ENCODE results near the gene TTC21B. TPM values are rescaled to one million over a fixed set of nuclear protein-coding genes. Genes with fewer than 3 reads are reported as not detected.
"Not testable (repeated sequence)": the region's sequence is repeated elsewhere in the genome, so short reads cannot be mapped to it uniquely, and the experiment has no call there.

TTC21B gene
- total RNA-seq, 2 experiments from 2014 or later, result 14.0 to 22.1 TPM

DNA sequence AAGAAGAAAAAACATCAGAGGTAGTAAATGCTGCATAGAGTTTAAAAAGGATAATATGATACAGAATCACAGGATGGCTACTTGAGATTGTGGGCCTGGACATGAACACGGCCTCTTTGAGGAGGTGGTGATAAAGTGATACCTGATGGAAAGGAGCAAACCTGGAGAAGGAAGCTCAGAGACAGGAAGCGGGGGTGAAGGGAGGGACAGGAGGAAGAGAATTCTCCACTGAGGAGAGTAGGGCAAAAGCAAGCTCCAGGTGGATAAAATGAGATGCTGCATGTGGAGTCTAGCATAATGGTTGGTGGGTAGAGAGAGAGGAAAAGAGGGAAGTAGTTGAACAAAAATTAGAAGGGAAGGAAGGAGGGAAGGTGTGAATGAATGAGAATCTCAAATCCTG, 82.6 kb downstream of the TTC21B start:
- Mint-ChIP-seq H3K4me1 (peaks cover 9% of the 10 kb centered on the region), H3K27me3 (no peaks in the 10 kb centered on the region), H3K27ac (no peak overlapping the region), H3K4me3 (no peak overlapping the region), H3K36me3 (ENCODE audit: low read depth) (no peaks in the 10 kb centered on the region), H3K9me3 (no peaks in the 10 kb centered on the region)
- DNase-seq, result no peak
- ChIA-PET CTCF (interaction anchor here (0.6 to 1.2 kb wide), 2 partner anchors 11 to 490 kb away, joined by 3 read pairs; no protein-coding TSS in a partner anchor), POLR2A (no interaction called here)

- no peak overlapping the region for H3K27ac Mint-ChIP-seq
- no peaks in the 10 kb centered on the region for H3K27me3 Mint-ChIP-seq
- no peak for DNase-seq
- H3K4me1 Mint-ChIP-seq, result peaks cover 8% of the 10 kb centered on the region
- no peaks in the 10 kb centered on the region for H3K9me3 Mint-ChIP-seq
- POLR2A ChIA-PET, result no interaction called here
- no peak overlapping the region for H3K4me3 Mint-ChIP-seq
- CTCF ChIA-PET, result interaction anchor here (0.6 to 1.2 kb wide), 2 partner anchors 10 to 477 kb away, joined by 3 read pairs; no protein-coding TSS in a partner anchor
- no peaks in the 10 kb centered on the region for H3K36me3 Mint-ChIP-seq (ENCODE audit: low read depth)
Observed at GRCh38 chr2:165870346-165870745, 83.2 kb downstream of the TTC21B start.

DNA sequence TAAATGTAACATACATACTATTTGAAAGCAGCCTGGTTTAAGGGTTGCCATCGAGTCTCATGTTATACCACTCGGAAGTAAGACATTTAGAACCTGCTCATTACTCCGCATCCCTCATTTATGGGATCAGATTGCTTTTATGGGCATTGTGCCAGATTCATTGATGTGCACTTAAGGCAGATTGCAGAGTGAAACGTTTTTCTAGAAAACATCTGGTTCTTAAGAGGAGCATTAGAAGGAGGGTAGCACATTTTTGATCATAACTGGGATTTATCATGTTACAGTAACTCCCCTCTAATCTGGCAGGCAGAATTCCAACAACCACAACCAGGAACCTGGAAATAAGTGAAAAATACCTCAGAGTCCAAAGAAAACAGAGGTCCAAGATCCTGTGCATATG, 85.4 kb downstream of the TTC21B start:
- H3K27ac Mint-ChIP-seq, result no peak overlapping the region
- CTCF ChIA-PET, result no interaction called here
- POLR2A ChIA-PET, result no interaction called here
- H3K36me3 Mint-ChIP-seq (ENCODE audit: low read depth), result no peaks in the 10 kb centered on the region
- no peaks in the 10 kb centered on the region for H3K27me3 Mint-ChIP-seq
- no peaks in the 10 kb centered on the region for H3K9me3 Mint-ChIP-seq
- H3K4me3 Mint-ChIP-seq, result no peak overlapping the region
- no peak for DNase-seq
- peaks cover 6% of the 10 kb centered on the region for H3K4me1 Mint-ChIP-seq

GRCh38 chr2:165864296-165864695, 89.3 kb downstream of the TTC21B start:
- Mint-ChIP-seq H3K4me1 (peaks cover 6% of the 10 kb centered on the region), H3K9me3 (peaks cover 9% of the 10 kb centered on the region)
- CTCF ChIA-PET, result no interaction called here

DNA sequence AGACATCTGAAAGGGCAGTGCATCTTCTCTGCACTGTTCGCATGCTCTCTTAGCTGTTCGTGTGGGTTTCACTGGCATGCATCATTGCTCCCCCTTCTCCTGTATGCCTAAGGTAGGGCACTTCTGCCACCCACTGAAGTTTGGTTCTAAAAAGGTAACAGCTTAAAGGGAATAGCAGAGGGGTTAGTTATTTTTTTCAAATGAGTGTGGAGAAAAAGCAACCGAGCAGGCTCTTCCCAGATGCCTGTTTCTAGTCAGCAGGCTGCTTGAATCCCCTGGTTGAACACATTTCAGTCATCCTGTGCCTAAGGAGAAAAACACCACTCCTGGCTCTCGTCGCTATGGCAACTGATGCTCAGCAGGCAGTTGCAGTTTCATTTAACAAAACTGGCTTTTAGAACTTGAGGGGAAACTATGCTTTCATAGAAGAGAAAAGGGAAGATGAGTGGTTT, 89.7 kb downstream of the TTC21B start:
- Mint-ChIP-seq H3K27me3 (no peaks in the 10 kb centered on the region), H3K4me3 (no peak overlapping the region), H3K9me3 (peaks cover 9% of the 10 kb centered on the region), H3K4me1 (peaks cover 6% of the 10 kb centered on the region), H3K36me3 (ENCODE audit: low read depth) (peaks cover 4% of the 10 kb centered on the region), H3K27ac (no peak overlapping the region)
- peak; percentile 29 for DNase-seq
- ChIA-PET POLR2A (no interaction called here), CTCF (no interaction called here)

More at GRCh38 chr2:165864296-165864695, 89.3 kb downstream of the TTC21B start:
- no peaks in the 10 kb centered on the region for H3K27me3 Mint-ChIP-seq
- peaks cover 4% of the 10 kb centered on the region for H3K36me3 Mint-ChIP-seq (ENCODE audit: low read depth)
- H3K27ac Mint-ChIP-seq, result no peak overlapping the region
- POLR2A ChIA-PET, result no interaction called here
- DNase-seq, result no peak
- H3K4me3 Mint-ChIP-seq, result no peak overlapping the region

DNA sequence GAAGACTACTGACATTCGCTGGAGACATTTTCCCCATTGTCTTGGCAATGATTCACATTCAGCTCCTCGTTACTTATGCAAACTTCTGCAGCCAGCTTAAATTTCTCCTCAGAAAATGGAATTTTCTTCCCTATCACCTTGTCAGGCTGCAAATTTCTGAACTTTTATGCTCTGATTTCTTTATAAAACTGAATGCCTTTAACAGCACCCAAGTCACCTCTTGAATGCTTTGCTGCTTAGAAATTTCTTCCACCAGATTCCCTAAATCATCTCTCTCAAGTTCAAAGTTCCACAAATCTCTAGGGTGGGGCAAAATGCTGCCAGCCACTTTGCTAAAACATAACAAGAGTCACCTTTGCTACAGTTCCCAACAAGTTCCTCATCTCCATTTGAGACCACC, 92.5 kb downstream of the TTC21B start:
- H3K27me3 Mint-ChIP-seq; H3K4me3 Mint-ChIP-seq; POLR2A ChIA-PET; H3K9me3 Mint-ChIP-seq; DNase-seq; H3K27ac Mint-ChIP-seq; H3K36me3 Mint-ChIP-seq (ENCODE audit: low read depth); H3K4me1 Mint-ChIP-seq: not testable (repeated sequence)
- CTCF ChIA-PET, result interaction anchor here (1.5 kb wide), 1 partner anchor 11 kb away, joined by 3 read pairs; no protein-coding TSS in a partner anchor

GRCh38 chr2:165859723-165860122, 93.9 kb downstream of the TTC21B start:
- DNase-seq; H3K36me3 Mint-ChIP-seq (ENCODE audit: low read depth); POLR2A ChIA-PET; H3K27me3 Mint-ChIP-seq; H3K4me1 Mint-ChIP-seq; H3K27ac Mint-ChIP-seq; H3K4me3 Mint-ChIP-seq: not testable (repeated sequence)
- peaks cover 11% of the 10 kb centered on the region for H3K9me3 Mint-ChIP-seq
- CTCF ChIA-PET, result interaction anchor here (0.9 kb wide), 1 partner anchor 11 kb away, joined by 3 read pairs; no protein-coding TSS in a partner anchor

DNA sequence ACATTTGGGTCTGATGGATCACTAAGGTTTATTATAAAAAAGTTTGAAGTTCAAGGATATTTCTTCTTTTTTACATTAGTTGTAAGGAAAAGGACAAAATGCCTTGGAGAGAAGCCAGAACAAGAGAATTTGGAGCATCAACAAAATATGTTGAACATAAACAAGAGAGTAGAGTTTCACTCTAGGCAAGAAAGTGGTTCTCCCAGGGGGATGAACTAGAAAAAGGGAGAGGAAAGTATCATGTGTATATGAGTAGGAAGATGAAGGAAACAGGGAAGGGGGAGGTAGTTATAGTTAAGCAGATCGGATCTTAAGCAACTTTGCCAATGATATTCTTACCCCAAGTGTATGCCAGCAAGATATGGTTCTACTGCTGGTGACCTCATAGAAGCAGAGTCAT, 95.7 kb downstream of the TTC21B start:
- no peaks in the 10 kb centered on the region for H3K4me1 Mint-ChIP-seq
- no peak overlapping the region for H3K27ac Mint-ChIP-seq
- ChIA-PET CTCF (no interaction called here), POLR2A (no interaction called here)
- H3K9me3 Mint-ChIP-seq, result peaks cover 21% of the 10 kb centered on the region
- H3K36me3 Mint-ChIP-seq (ENCODE audit: low read depth), result peaks cover 13% of the 10 kb centered on the region
- H3K27me3 Mint-ChIP-seq, result no peaks in the 10 kb centered on the region
- no peak overlapping the region for H3K4me3 Mint-ChIP-seq
- DNase-seq, result no peak

- ChIA-PET CTCF (no interaction called here), POLR2A (no interaction called here)
- H3K4me3 Mint-ChIP-seq, result no peak overlapping the region
- peaks cover 8% of the 10 kb centered on the region for H3K36me3 Mint-ChIP-seq (ENCODE audit: low read depth)
- no peaks in the 10 kb centered on the region for H3K27me3 Mint-ChIP-seq
- no peak overlapping the region for H3K27ac Mint-ChIP-seq
- H3K4me1 Mint-ChIP-seq, result peaks cover 3% of the 10 kb centered on the region
- no peak for DNase-seq
- peaks cover 26% of the 10 kb centered on the region for H3K9me3 Mint-ChIP-seq
Observed at GRCh38 chr2:165852394-165852793, 101.2 kb downstream of the TTC21B start.

DNA sequence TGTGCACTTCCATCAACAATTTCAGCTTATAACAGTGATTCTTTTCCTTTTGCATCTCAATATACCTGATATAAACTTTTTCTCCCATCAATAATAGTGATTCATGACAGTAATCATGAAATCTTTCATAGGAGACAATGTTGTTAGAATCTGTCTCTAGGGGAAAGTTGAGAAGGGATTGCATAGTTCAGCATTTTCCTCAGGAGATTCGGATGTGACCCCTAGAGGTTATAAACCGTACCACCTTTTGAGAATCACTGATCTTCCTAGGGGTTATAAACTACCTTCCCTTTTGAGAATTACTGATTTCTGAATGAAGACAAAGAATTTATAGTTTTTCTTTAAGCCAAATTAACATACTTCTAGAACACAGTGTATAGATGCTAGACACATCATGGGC, 106.6 kb downstream of the TTC21B start:
- H3K9me3 Mint-ChIP-seq, result peaks cover 7% of the 10 kb centered on the region
- H3K4me3 Mint-ChIP-seq, result no peak overlapping the region
- ChIA-PET CTCF (interaction anchor here (0.9 kb wide), 1 partner anchor 25 kb away, joined by 3 read pairs; no protein-coding TSS in a partner anchor), POLR2A (no interaction called here)
- H3K27me3 Mint-ChIP-seq, result no peaks in the 10 kb centered on the region
- DNase-seq, result no peak
- no peak overlapping the region for H3K27ac Mint-ChIP-seq
- no peaks in the 10 kb centered on the region for H3K4me1 Mint-ChIP-seq
- no peaks in the 10 kb centered on the region for H3K36me3 Mint-ChIP-seq (ENCODE audit: low read depth)

DNA sequence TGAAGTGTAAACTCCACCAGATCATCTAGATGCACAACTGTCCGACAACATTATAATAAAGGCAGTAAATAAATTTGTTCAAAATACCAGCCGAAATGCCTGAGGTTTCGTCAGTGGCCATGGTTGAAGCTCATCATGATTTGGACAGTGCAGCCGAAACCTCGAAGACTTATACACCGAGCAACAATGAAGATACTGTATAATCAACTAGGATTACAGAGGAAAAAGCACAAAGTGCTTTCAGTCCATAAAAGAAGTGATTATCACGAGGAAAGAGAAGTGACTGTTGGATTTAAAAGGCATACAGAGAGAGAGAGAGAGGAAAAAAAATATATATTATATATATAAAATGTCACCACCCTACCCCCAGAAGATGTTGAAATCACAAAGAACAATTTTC, 107.5 kb downstream of the TTC21B start:
- DNase-seq, result no peak
- ChIA-PET POLR2A (no interaction called here), CTCF (no interaction called here)
- Mint-ChIP-seq H3K27ac (no peak overlapping the region), H3K4me3 (no peak overlapping the region), H3K36me3 (ENCODE audit: low read depth) (no peaks in the 10 kb centered on the region), H3K9me3 (peaks cover 4% of the 10 kb centered on the region), H3K4me1 (no peaks in the 10 kb centered on the region), H3K27me3 (no peaks in the 10 kb centered on the region)

DNA sequence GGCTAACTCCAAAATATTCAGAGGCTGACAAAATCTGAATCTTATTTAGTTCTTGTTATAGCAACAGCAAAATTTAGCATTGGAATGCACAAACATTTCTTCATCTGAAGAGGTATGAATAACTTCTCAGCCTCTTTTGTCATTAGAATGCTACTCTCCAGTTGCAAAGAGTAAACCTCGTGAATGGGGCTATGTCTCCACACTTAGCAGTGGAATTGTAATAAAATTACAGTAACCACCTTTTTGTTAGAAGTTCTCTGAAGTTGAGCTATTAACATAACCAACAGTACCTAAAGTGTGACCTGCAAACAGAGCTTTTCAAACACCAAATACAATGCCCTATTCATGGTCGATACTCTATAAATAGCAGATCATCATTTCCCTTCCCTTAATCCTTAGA, 109.4 kb downstream of the TTC21B start:
- ChIA-PET CTCF (no interaction called here), POLR2A (no interaction called here)
- DNase-seq, result no peak
- no peak overlapping the region for H3K4me3 Mint-ChIP-seq
- H3K27ac Mint-ChIP-seq, result no peak overlapping the region
- H3K27me3 Mint-ChIP-seq, result no peaks in the 10 kb centered on the region
- no peaks in the 10 kb centered on the region for H3K4me1 Mint-ChIP-seq
- no peaks in the 10 kb centered on the region for H3K9me3 Mint-ChIP-seq
- H3K36me3 Mint-ChIP-seq (ENCODE audit: low read depth), result no peaks in the 10 kb centered on the region

DNA sequence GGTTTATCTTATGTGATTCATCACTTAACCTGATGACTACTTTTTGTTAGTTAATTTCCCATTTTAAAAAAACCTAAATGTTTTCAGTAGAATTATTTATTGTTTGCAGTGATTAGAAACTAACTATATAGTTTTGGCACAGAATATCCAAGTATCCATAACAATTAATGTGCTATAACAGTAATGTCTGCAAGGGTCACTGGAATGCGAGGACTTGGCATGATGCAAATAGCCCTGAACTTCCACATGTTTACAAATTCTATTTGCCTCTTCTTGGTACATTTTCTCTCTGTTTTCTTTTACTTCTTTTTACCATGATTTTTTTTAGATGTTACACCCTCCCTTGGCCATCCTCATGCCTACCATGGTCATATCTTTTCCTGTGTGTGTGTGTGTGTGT, 110.2 kb downstream of the TTC21B start:
- Mint-ChIP-seq H3K27ac (no peak overlapping the region), H3K4me1 (no peaks in the 10 kb centered on the region), H3K27me3 (no peaks in the 10 kb centered on the region), H3K4me3 (no peak overlapping the region), H3K9me3 (no peaks in the 10 kb centered on the region), H3K36me3 (ENCODE audit: low read depth) (no peaks in the 10 kb centered on the region)
- ChIA-PET POLR2A (no interaction called here), CTCF (no interaction called here)
- DNase-seq, result no peak

DNA sequence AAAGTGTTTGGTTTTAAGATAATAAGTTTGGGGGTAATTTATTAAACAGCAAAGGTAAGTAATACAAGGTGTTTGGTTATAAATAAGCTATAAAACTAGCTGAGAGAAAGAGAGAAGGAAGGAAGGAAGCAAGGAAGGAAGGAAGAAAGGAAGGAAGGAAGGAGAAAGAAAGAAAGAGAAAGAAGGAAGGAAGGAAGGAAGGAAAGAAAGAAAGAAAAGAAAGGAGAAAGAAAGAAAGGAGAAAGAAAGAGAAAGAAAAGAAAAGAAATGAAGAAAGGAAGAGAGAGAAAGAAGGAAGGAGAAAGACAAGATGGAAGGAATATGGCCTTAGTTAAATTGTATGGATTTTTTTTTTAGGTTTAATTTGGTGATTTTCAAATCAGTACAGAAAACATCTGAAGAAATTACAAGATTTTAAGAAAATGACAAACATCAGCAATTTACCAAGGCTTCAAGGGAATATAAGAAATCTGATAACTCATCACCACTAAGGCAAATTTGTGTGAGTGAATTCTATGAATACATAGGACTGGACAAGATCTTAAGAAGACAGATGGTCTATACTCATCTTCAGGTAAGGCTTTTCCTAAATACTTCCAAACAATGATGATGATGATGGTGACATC, 113.1 kb downstream of the TTC21B start:
- H3K4me3 Mint-ChIP-seq, result no peak overlapping the region
- no peaks in the 10 kb centered on the region for H3K27me3 Mint-ChIP-seq
- POLR2A ChIA-PET, result no interaction called here
- no peak for DNase-seq
- H3K27ac Mint-ChIP-seq, result no peak overlapping the region
- no peaks in the 10 kb centered on the region for H3K36me3 Mint-ChIP-seq (ENCODE audit: low read depth)
- no peaks in the 10 kb centered on the region for H3K9me3 Mint-ChIP-seq
- CTCF ChIA-PET, result no interaction called here
- H3K4me1 Mint-ChIP-seq, result no peaks in the 10 kb centered on the region

All from activated CD4-positive, alpha-beta T cell treated with anti-CD3 and anti-CD28 coated beads, Interleukin-2, amount 10 ng/mL, durations not matched to agents 7 days and 5 days (primary cell).